Measurements from ENCODE around the gene ARHGEF11.

GRCh38 chr1:156909671-156910070 is 135.9 kb downstream of the ARHGEF11 start:
- TF ChIP-seq CTCF (conservative IDR thresholded peaks at IDR 0.05) (no peak), ZFX (IDR thresholded peaks at IDR 0.05) (no peak)
